ENCODE data around the gene SLC44A1.

SLC44A1 gene

GRCh38 chr9:105449081-105449480 is 204.6 kb downstream of the SLC44A1 start:
- H3K9me3 ChIP-seq (ENCODE audit: control insufficient read depth, low read length), result no peaks in the 10 kb centered on the region
- peak overlapping the region; percentile 97 for H3K4me3 ChIP-seq (ENCODE audit: low read length)
- H3K27me3 ChIP-seq (replicated peaks; ENCODE audit: control insufficient read depth, insufficient read depth, low read length), result no peaks in the 10 kb centered on the region
- H3K36me3 ChIP-seq (ENCODE audit: control insufficient read depth, insufficient read depth, low read length, severe bottlenecking), result no peaks in the 10 kb centered on the region
- peak overlapping the region; percentile 86 for H3K9ac ChIP-seq (ENCODE audit: low read length)
- DNase-seq (ENCODE audit: low read depth), result peak; percentile 40
- H3K4me1 ChIP-seq (ENCODE audit: control insufficient read depth, insufficient read depth, low read length), result peaks cover 22% of the 10 kb centered on the region

DNA sequence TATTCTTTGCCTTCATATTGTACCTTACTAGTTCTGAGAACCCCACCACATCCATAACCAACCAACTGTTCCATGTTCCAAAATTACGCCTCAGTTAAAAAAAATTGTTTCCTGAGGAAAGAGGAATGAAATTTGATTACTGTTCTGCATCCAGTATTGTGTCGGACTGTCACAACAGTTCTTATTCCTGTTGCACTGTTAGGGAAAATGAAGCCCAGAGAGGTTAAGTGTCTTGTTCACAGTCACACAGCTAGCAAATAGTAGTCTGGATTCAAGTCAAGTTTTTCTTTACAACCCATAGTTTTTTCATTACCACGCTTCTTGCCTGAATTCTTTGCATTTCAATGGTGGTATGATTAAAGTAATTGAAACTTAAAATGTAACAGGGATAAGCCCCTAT is 207.7 kb downstream of the SLC44A1 start:
- no peaks in the 10 kb centered on the region for H3K9me3 ChIP-seq (ENCODE audit: control insufficient read depth, low read length)
- H3K4me3 ChIP-seq (ENCODE audit: low read length), result no peak overlapping the region
- H3K27me3 ChIP-seq (replicated peaks; ENCODE audit: control insufficient read depth, insufficient read depth, low read length), result no peaks in the 10 kb centered on the region
- H3K9ac ChIP-seq (ENCODE audit: low read length), result no peak overlapping the region
- DNase-seq (ENCODE audit: low read depth), result no peak
- no peaks in the 10 kb centered on the region for H3K36me3 ChIP-seq (ENCODE audit: control insufficient read depth, insufficient read depth, low read length, severe bottlenecking)
- H3K4me1 ChIP-seq (ENCODE audit: control insufficient read depth, insufficient read depth, low read length), result peaks cover 12% of the 10 kb centered on the region

DNA sequence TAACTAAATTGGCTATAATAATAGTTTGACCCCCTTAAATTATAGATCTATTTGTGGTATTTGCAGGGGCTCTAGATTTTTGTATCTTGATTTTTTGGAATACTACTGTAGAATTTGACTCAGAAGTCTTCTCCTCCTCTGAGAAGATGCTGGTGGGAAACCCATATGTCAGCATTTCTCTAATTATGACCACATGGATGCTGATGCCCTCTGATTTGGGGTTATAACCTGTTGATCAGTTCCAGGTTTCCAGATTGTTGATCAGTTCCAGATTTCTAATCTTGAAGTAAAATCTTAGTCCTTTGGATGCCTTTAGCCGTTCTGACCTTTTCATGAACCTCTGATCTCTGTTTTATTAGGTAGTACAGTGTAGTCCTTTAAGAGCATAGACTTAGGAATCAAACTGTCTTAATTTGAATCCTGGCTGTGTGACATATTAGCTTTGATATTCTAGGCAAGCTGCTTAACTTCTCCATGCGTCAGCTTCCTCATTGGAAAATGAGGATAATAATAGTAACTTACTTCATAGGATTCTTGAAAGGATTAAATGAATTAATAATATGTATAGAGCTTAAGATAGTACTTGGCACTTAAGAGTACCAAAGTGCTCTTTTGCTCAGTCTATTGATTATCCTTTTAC is 211.5 kb downstream of the SLC44A1 start:
- no peak overlapping the region for H3K9ac ChIP-seq (ENCODE audit: low read length)
- H3K4me3 ChIP-seq (ENCODE audit: low read length), result no peak overlapping the region
- no peak for DNase-seq (ENCODE audit: low read depth)
- H3K4me1 ChIP-seq (ENCODE audit: control insufficient read depth, insufficient read depth, low read length), result peaks cover 3% of the 10 kb centered on the region
- no peaks in the 10 kb centered on the region for H3K27me3 ChIP-seq (replicated peaks; ENCODE audit: control insufficient read depth, insufficient read depth, low read length)
- H3K9me3 ChIP-seq (ENCODE audit: control insufficient read depth, low read length), result no peaks in the 10 kb centered on the region
- no peaks in the 10 kb centered on the region for H3K36me3 ChIP-seq (ENCODE audit: control insufficient read depth, insufficient read depth, low read length, severe bottlenecking)

- Histone ChIP-seq H3K27me3 (replicated peaks; ENCODE audit: control insufficient read depth, insufficient read depth, low read length) (no peaks in the 10 kb centered on the region), H3K4me1 (ENCODE audit: control insufficient read depth, insufficient read depth, low read length) (peaks cover 3% of the 10 kb centered on the region), H3K36me3 (ENCODE audit: control insufficient read depth, insufficient read depth, low read length, severe bottlenecking) (no peaks in the 10 kb centered on the region), H3K9me3 (ENCODE audit: control insufficient read depth, low read length) (no peaks in the 10 kb centered on the region), H3K9ac (ENCODE audit: low read length) (no peak overlapping the region), H3K4me3 (ENCODE audit: low read length) (no peak overlapping the region)
- DNase-seq (ENCODE audit: low read depth), result no peak
These were observed 213.3 kb downstream of the SLC44A1 start for GRCh38 chr9:105457560-105458294.

GRCh38 chr9:105458404-105458803 is 214.0 kb downstream of the SLC44A1 start:
- no peak for DNase-seq (ENCODE audit: low read depth)
- Histone ChIP-seq H3K9ac (ENCODE audit: low read length) (no peak overlapping the region), H3K9me3 (ENCODE audit: control insufficient read depth, low read length) (no peaks in the 10 kb centered on the region), H3K4me3 (ENCODE audit: low read length) (no peak overlapping the region), H3K27me3 (replicated peaks; ENCODE audit: control insufficient read depth, insufficient read depth, low read length) (no peaks in the 10 kb centered on the region), H3K4me1 (ENCODE audit: control insufficient read depth, insufficient read depth, low read length) (peaks cover 3% of the 10 kb centered on the region), H3K36me3 (ENCODE audit: control insufficient read depth, insufficient read depth, low read length, severe bottlenecking) (no peaks in the 10 kb centered on the region)

- no peak overlapping the region for H3K9ac ChIP-seq (ENCODE audit: low read length)
- H3K4me3 ChIP-seq (ENCODE audit: low read length), result no peak overlapping the region
- no peaks in the 10 kb centered on the region for H3K27me3 ChIP-seq (replicated peaks; ENCODE audit: control insufficient read depth, insufficient read depth, low read length)
- H3K4me1 ChIP-seq (ENCODE audit: control insufficient read depth, insufficient read depth, low read length), result peaks cover 3% of the 10 kb centered on the region
- H3K36me3 ChIP-seq (ENCODE audit: control insufficient read depth, insufficient read depth, low read length, severe bottlenecking), result no peaks in the 10 kb centered on the region
- no peak for DNase-seq (ENCODE audit: low read depth)
- no peaks in the 10 kb centered on the region for H3K9me3 ChIP-seq (ENCODE audit: control insufficient read depth, low read length)
These were observed 214.9 kb downstream of the SLC44A1 start for GRCh38 chr9:105459336-105459735.

DNA sequence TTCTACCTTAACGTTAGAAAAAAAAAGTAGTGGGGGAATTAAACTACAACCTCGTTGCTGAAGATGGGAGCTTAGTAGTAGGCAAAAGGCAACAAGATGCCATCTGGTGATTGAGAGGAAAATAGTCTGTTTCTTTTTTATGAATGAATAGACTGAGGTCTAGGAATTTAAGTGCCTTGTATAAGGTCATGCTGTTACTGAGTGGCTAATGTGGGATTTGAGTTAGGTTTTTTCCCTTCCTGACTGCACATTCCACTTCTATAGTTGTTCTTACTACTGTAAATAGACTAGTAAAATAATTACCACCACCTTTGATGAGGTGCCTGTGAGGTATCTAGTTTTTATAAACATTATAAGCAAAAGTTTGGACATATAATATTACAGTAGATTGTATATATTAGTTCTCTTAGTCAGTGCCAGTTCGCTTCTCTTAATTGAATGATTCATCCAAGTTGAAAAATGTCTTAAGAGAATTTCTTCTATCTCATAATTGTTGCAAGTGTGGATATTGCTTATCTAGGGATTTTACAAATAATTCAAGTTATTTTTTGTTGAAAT is 222.5 kb downstream of the SLC44A1 start:
- H3K36me3 ChIP-seq (ENCODE audit: control insufficient read depth, insufficient read depth, low read length, severe bottlenecking), result peaks cover 50% of the 10 kb centered on the region
- DNase-seq (ENCODE audit: low read depth), result peak; percentile 39

GRCh38 chr9:105468875-105469274 is 224.4 kb downstream of the SLC44A1 start:
- H3K9ac ChIP-seq (ENCODE audit: low read length), result no peak overlapping the region
- H3K4me1 ChIP-seq (ENCODE audit: control insufficient read depth, insufficient read depth, low read length), result peaks cover 2% of the 10 kb centered on the region
- no peak for DNase-seq (ENCODE audit: low read depth)
- peaks cover 50% of the 10 kb centered on the region for H3K36me3 ChIP-seq (ENCODE audit: control insufficient read depth, insufficient read depth, low read length, severe bottlenecking)
- H3K4me3 ChIP-seq (ENCODE audit: low read length), result no peak overlapping the region
- no peaks in the 10 kb centered on the region for H3K27me3 ChIP-seq (replicated peaks; ENCODE audit: control insufficient read depth, insufficient read depth, low read length)
- no peaks in the 10 kb centered on the region for H3K9me3 ChIP-seq (ENCODE audit: control insufficient read depth, low read length)

More for the DNA sequence above, 222.5 kb downstream of the SLC44A1 start:
- Histone ChIP-seq H3K27me3 (replicated peaks; ENCODE audit: control insufficient read depth, insufficient read depth, low read length) (no peaks in the 10 kb centered on the region), H3K4me1 (ENCODE audit: control insufficient read depth, insufficient read depth, low read length) (peaks cover 2% of the 10 kb centered on the region), H3K9me3 (ENCODE audit: control insufficient read depth, low read length) (no peaks in the 10 kb centered on the region), H3K9ac (ENCODE audit: low read length) (no peak overlapping the region), H3K4me3 (ENCODE audit: low read length) (no peak overlapping the region)

- Histone ChIP-seq H3K9me3 (ENCODE audit: control insufficient read depth, low read length) (no peaks in the 10 kb centered on the region), H3K9ac (ENCODE audit: low read length) (no peak overlapping the region), H3K27me3 (replicated peaks; ENCODE audit: control insufficient read depth, insufficient read depth, low read length) (no peaks in the 10 kb centered on the region), H3K4me1 (ENCODE audit: control insufficient read depth, insufficient read depth, low read length) (peaks cover 5% of the 10 kb centered on the region), H3K4me3 (ENCODE audit: low read length) (no peak overlapping the region), H3K36me3 (ENCODE audit: control insufficient read depth, insufficient read depth, low read length, severe bottlenecking) (peaks cover 26% of the 10 kb centered on the region)
- no peak for DNase-seq (ENCODE audit: low read depth)
These were observed 228.8 kb downstream of the SLC44A1 start for GRCh38 chr9:105473221-105473620.

GRCh38 chr9:105475302-105475701 is 230.9 kb downstream of the SLC44A1 start:
- Histone ChIP-seq H3K4me3 (ENCODE audit: low read length) (no peak overlapping the region), H3K36me3 (ENCODE audit: control insufficient read depth, insufficient read depth, low read length, severe bottlenecking) (peaks cover 8% of the 10 kb centered on the region), H3K27me3 (replicated peaks; ENCODE audit: control insufficient read depth, insufficient read depth, low read length) (no peaks in the 10 kb centered on the region), H3K4me1 (ENCODE audit: control insufficient read depth, insufficient read depth, low read length) (peaks cover 13% of the 10 kb centered on the region), H3K9ac (ENCODE audit: low read length) (no peak overlapping the region), H3K9me3 (ENCODE audit: control insufficient read depth, low read length) (no peaks in the 10 kb centered on the region)
- peak; percentile 59 for DNase-seq (ENCODE audit: low read depth)

DNA sequence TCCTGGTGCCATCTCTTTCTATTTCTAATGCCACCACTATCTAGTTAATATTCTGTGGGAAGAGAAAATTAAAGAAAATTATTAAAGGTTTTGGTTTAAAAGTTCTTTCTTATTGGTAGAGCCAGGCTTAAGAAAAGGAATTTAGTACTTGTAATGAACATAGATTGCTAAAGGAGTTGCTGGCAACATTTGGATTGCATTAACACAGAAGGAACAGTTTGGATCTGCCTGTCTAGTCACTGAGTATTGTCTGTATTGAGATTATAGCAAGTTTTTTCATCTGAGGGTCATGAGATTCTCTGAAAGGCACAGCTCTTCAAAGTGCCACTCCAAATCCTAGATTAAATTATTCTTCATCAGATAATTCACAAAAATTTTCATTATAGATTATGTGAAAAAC is 235.4 kb downstream of the SLC44A1 start:
- no peak overlapping the region for H3K9ac ChIP-seq (ENCODE audit: low read length)

More for the DNA sequence above, 235.4 kb downstream of the SLC44A1 start:
- H3K4me1 ChIP-seq (ENCODE audit: control insufficient read depth, insufficient read depth, low read length), result peaks cover 13% of the 10 kb centered on the region
- no peaks in the 10 kb centered on the region for H3K9me3 ChIP-seq (ENCODE audit: control insufficient read depth, low read length)
- H3K27me3 ChIP-seq (replicated peaks; ENCODE audit: control insufficient read depth, insufficient read depth, low read length), result no peaks in the 10 kb centered on the region
- H3K36me3 ChIP-seq (ENCODE audit: control insufficient read depth, insufficient read depth, low read length, severe bottlenecking), result no peaks in the 10 kb centered on the region
- H3K4me3 ChIP-seq (ENCODE audit: low read length), result no peak overlapping the region
- peak; percentile 50 for DNase-seq (ENCODE audit: low read depth)

Data from adipocyte (in vitro differentiated cells).